GM23248 (cell line): Measurements from ENCODE around the gene IL20RA.

Experiments used
- EZH2 ChIP-seq: fragments of 200-600 bp; sonication (generic); IDR thresholded peaks from 2 replicates; pipeline ENCODE4 v1.6.1; 2018; ENCODE audit warnings: antibody characterized with exemption, mild to moderate bottlenecking; ENCODE audit not compliant: insufficient read depth, poor library complexity, severe bottlenecking
- EZH2phosphoT487 ChIP-seq: fragments of 200-600 bp; sonication (generic); IDR thresholded peaks from 2 replicates; pipeline ENCODE4 v1.6.1; 2018; ENCODE audit warnings: antibody characterized with exemption, moderate library complexity, mild to moderate bottlenecking, low read depth; ENCODE audit not compliant: insufficient read depth

- no peak for TF ChIP-seq EZH2
- no peak for TF ChIP-seq EZH2phosphoT487
Observed at GRCh38 chr6:137081997-137082396, 37.2 kb upstream of the IL20RA start.
